ENCODE measurements around the gene LCLAT1.
"Not testable (repeated sequence)": the region's sequence is repeated elsewhere in the genome, so short reads cannot be mapped to it uniquely, and the experiment has no call there.

DNA sequence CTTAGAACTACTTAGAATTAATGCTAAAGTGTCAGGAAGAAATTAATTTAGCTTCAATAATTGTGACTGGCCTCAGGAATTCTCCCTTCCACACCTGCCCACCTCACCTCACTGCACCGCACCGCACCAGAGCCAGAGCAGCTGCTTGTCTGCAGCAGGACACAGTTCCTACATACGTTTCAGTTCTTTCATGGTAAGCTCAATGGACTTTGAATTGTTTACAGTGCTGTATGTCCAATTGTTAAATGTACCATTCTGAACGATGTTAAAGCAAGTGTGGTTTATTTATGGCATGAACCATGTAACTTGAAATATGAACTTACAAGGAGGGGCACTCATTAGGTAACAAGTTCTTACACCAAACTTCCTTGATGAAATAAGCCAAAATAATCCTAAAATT is 196.0 kb downstream of the LCLAT1 start:
- TF ChIP-seq, protein P1, sequence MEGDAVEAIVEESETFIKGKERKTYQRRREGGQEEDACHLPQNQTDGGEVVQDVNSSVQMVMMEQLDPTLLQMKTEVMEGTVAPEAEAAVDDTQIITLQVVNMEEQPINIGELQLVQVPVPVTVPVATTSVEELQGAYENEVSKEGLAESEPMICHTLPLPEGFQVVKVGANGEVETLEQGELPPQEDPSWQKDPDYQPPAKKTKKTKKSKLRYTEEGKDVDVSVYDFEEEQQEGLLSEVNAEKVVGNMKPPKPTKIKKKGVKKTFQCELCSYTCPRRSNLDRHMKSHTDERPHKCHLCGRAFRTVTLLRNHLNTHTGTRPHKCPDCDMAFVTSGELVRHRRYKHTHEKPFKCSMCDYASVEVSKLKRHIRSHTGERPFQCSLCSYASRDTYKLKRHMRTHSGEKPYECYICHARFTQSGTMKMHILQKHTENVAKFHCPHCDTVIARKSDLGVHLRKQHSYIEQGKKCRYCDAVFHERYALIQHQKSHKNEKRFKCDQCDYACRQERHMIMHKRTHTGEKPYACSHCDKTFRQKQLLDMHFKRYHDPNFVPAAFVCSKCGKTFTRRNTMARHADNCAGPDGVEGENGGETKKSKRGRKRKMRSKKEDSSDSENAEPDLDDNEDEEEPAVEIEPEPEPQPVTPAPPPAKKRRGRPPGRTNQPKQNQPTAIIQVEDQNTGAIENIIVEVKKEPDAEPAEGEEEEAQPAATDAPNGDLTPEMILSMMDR (IDR thresholded peaks at IDR 0.05), result not testable (repeated sequence)
- not testable (repeated sequence) for TF ChIP-seq POLR2A, POLR2AphosphoS5 (IDR thresholded peaks at IDR 0.05)

Measured in prostate gland (tissue), 2 donors.